HUES6 (cell line): ENCODE results near the gene KCNJ13.

Source experiments
- H3K27ac ChIP-seq: 2 replicates; pipeline ENCODE4 v1.7.0; 2013; ENCODE audit warnings: low read depth, mild to moderate bottlenecking, low read length, inconsistent platforms
- H3K27me3 ChIP-seq: 2 replicates; pipeline ENCODE4 v1.6.1; 2013; ENCODE audit warnings: low read length; ENCODE audit not compliant: control insufficient read depth, insufficient read depth
- H3K36me3 ChIP-seq: 2 replicates; pipeline ENCODE4 v1.6.1; 2013; ENCODE audit warnings: low read length; ENCODE audit not compliant: control insufficient read depth, insufficient read depth
- H3K4me1 ChIP-seq: 2 replicates; pipeline ENCODE4 v1.6.1; 2013; ENCODE audit warnings: low read length; ENCODE audit not compliant: control insufficient read depth, insufficient read depth
- H3K4me3 ChIP-seq: 2 replicates; pipeline ENCODE4 v1.5.1; 2013; ENCODE audit warnings: low read depth, low read length
- H3K9ac ChIP-seq: one replicate; pipeline ENCODE4 v1.6.1; 2013; ENCODE audit warnings: mild to moderate bottlenecking, low read length
- H3K9me3 ChIP-seq: 2 replicates; pipeline ENCODE4 v1.6.1; 2013; ENCODE audit warnings: low read depth, low read length; ENCODE audit not compliant: control insufficient read depth, insufficient read depth

Gene KCNJ13

GRCh38 chr2:232776435-232776834 lies at the start of gene KCNJ13:
TSS of gene KCNJ13 (minus strand) at chr2:232776565. CDS start at chr2:232771362, 5,203 bp downstream.
- Histone ChIP-seq H3K27ac (no peak within 1 kb of the TSS), H3K9ac (no peak within 1 kb of the TSS), H3K9me3 (no peaks in the 10 kb centered on the region), H3K4me3 (no peak within 1 kb of the TSS), H3K27me3 (no peaks in the 10 kb centered on the region), H3K36me3 (peaks cover 22% of the 10 kb centered on the region), H3K4me1 (peaks cover 2% of the 10 kb centered on the region; the same call in 1 of the 2 replicates)

- Histone ChIP-seq H3K4me3 (no peak overlapping the region), H3K4me1 (no peaks in the 10 kb centered on the region; the same call in 1 of the 2 replicates), H3K36me3 (peaks cover 77% of the 10 kb centered on the region), H3K9ac (no peak overlapping the region), H3K27me3 (no peaks in the 10 kb centered on the region), H3K27ac (no peak overlapping the region), H3K9me3 (no peaks in the 10 kb centered on the region)
These were observed 41.4 kb upstream of the KCNJ13 start for GRCh38 chr2:232817756-232818155.

GRCh38 chr2:232816657-232817056 lies 40.3 kb upstream of the KCNJ13 start:
- no peak overlapping the region for H3K9ac ChIP-seq
- no peak overlapping the region for H3K27ac ChIP-seq
- no peaks in the 10 kb centered on the region; the same call in 1 of the 2 replicates for H3K4me1 ChIP-seq
- no peaks in the 10 kb centered on the region for H3K9me3 ChIP-seq
- H3K4me3 ChIP-seq = no peak overlapping the region
- peaks cover 88% of the 10 kb centered on the region for H3K36me3 ChIP-seq
- H3K27me3 ChIP-seq = no peaks in the 10 kb centered on the region

GRCh38 chr2:232815569-232815968 lies 39.2 kb upstream of the KCNJ13 start:
- Histone ChIP-seq H3K4me1 (no peaks in the 10 kb centered on the region; the same call in 1 of the 2 replicates), H3K27ac (no peak overlapping the region), H3K9ac (no peak overlapping the region), H3K27me3 (no peaks in the 10 kb centered on the region), H3K4me3 (no peak overlapping the region), H3K36me3 (peaks cover 91% of the 10 kb centered on the region), H3K9me3 (no peaks in the 10 kb centered on the region)

- no peaks in the 10 kb centered on the region for H3K4me1 ChIP-seq
- H3K36me3 ChIP-seq = peaks cover 84% of the 10 kb centered on the region
These were observed 34.1 kb upstream of the KCNJ13 start for GRCh38 chr2:232810444-232810843.

GRCh38 chr2:232809349-232810124 lies 33.2 kb upstream of the KCNJ13 start:
- no peak overlapping the region for H3K27ac ChIP-seq
- no peak overlapping the region for H3K9ac ChIP-seq
- H3K4me1 ChIP-seq = no peaks in the 10 kb centered on the region
- no peak overlapping the region for H3K4me3 ChIP-seq
- no peaks in the 10 kb centered on the region for H3K9me3 ChIP-seq
- H3K27me3 ChIP-seq = no peaks in the 10 kb centered on the region
- peaks cover 75% of the 10 kb centered on the region for H3K36me3 ChIP-seq

More at GRCh38 chr2:232810444-232810843, 34.1 kb upstream of the KCNJ13 start:
- Histone ChIP-seq H3K27ac (no peak overlapping the region), H3K9me3 (no peaks in the 10 kb centered on the region), H3K4me3 (no peak overlapping the region), H3K27me3 (no peaks in the 10 kb centered on the region), H3K9ac (no peak overlapping the region)

- peaks cover 20% of the 10 kb centered on the region for H3K36me3 ChIP-seq
- H3K4me3 ChIP-seq = no peak overlapping the region
- H3K9ac ChIP-seq = no peak overlapping the region
- H3K27me3 ChIP-seq = no peaks in the 10 kb centered on the region
- no peaks in the 10 kb centered on the region for H3K9me3 ChIP-seq
- H3K4me1 ChIP-seq = no peaks in the 10 kb centered on the region
- no peak overlapping the region for H3K27ac ChIP-seq
These were observed 25.7 kb upstream of the KCNJ13 start for GRCh38 chr2:232802091-232802490.

GRCh38 chr2:232800166-232800565 lies 23.8 kb upstream of the KCNJ13 start:
- Histone ChIP-seq H3K9ac (no peak overlapping the region), H3K36me3 (peaks cover 30% of the 10 kb centered on the region), H3K27me3 (no peaks in the 10 kb centered on the region)

GRCh38 chr2:232798187-232798586 lies 21.8 kb upstream of the KCNJ13 start:
- Histone ChIP-seq H3K4me1 (no peaks in the 10 kb centered on the region), H3K9me3 (no peaks in the 10 kb centered on the region), H3K4me3 (no peak overlapping the region), H3K9ac (no peak overlapping the region), H3K36me3 (peaks cover 49% of the 10 kb centered on the region), H3K27me3 (no peaks in the 10 kb centered on the region), H3K27ac (no peak overlapping the region)

More at GRCh38 chr2:232800166-232800565, 23.8 kb upstream of the KCNJ13 start:
- Histone ChIP-seq H3K27ac (no peak overlapping the region), H3K9me3 (no peaks in the 10 kb centered on the region), H3K4me1 (no peaks in the 10 kb centered on the region), H3K4me3 (no peak overlapping the region)

GRCh38 chr2:232795920-232796319 lies 19.6 kb upstream of the KCNJ13 start:
- H3K27ac ChIP-seq = no peak overlapping the region
- peaks cover 71% of the 10 kb centered on the region for H3K36me3 ChIP-seq
- H3K9ac ChIP-seq = no peak overlapping the region
- H3K4me3 ChIP-seq = no peak overlapping the region
- H3K27me3 ChIP-seq = no peaks in the 10 kb centered on the region
- H3K9me3 ChIP-seq = no peaks in the 10 kb centered on the region
- no peaks in the 10 kb centered on the region for H3K4me1 ChIP-seq

- Histone ChIP-seq H3K36me3 (peaks cover 75% of the 10 kb centered on the region), H3K27me3 (no peaks in the 10 kb centered on the region), H3K9me3 (no peaks in the 10 kb centered on the region), H3K4me1 (no peaks in the 10 kb centered on the region), H3K27ac (no peak overlapping the region), H3K9ac (no peak overlapping the region), H3K4me3 (no peak overlapping the region)
These were observed 18.6 kb upstream of the KCNJ13 start for GRCh38 chr2:232794981-232795380.
